Right hindlimb (tissue), 1 donor: ENCODE results near the gene YTHDF1.

ENCODE experiments used
- DNase-seq: peaks from one replicate; pipeline ENCODE4 v3.0.0-alpha.2; 2018

Gene YTHDF1

DNA sequence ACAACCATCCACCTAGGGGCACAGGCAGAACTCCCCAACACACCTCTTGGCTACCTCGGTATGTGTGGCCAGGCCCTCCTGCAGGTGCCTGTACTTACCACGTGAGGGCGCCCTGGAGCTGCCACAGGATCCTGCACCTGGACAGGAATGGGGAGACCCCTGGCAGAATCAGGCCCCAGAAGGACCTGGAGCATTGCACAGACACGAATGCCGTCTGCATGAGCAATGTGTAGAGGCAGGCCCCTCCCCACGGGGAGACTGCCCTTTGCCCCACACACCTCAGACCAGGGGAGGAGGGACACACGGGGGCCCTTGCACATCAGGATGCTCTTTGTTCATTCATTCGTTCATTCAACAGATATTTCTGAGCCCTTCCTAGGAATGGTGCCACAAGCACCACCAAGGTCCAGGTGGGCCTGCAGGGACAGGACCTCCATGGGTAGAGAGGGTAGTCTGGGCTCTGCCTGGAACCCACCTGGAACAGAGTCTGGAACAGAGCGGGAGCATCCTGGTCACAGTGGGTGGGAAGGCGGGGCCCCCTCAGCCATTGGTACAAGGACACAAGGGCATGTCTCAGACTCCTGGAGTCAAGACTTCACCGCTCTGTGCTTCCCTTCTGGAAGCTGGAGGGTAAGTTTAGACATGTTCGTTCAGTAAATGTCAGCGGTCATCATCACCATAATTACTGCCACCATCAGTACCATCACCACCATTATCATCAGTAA, 32.3 kb downstream of the YTHDF1 start:
- no peak for DNase-seq

GRCh38 chr20:63182946-63183415, 33.0 kb downstream of the YTHDF1 start:
- no peak for DNase-seq

DNA sequence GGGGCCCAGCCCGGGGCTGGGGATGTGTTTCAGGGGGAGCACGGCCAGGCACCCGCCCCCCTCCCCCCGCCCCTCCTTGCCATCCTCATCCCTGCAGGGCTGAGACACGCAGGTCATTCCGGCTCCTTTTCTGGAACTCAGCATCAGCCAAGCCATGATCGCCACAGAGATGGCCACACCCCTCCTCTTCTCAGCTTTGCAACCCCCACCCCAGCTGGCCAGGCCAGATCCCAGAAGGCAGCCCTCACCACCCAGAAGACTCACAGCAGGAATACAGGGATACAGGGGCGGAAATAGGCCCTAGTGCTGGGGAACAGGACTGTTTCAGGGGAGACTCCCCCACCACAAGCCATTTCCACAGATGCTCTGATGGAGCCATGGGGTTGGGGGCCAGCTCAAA, 33.5 kb downstream of the YTHDF1 start:
- DNase-seq = no peak

GRCh38 chr20:63181226-63181625, 34.7 kb downstream of the YTHDF1 start:
- DNase-seq = no peak

DNA sequence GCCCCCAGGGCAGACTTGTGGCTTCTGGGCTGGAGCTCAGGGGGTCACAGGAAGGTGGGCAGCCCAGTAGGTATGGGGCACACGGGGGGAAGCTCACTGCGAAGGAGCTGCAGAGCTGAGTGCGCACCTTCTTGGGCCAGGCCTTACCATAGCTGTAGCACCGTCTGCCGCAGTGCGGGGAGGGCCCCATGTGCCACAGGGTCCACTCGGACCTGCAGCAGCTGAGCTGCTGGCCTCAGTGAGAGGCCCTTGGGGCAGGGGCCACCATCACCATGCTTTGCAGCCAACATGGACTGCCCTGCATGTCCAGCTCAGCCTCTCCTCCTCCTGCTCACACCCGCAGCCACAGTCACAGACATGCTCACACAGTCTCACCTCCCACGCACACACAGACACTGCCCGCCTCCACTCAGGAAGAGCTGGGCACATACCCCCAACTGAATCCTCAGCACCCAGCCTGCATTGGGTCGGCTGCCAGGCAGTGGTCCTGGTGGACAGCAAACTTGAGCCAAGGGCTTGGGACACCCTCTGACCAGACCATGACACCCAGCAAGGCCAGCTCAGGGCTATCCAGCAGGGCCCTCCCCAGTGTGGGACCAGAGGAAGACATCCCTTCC, 35.3 kb downstream of the YTHDF1 start:
- no peak for DNase-seq

- DNase-seq = no peak
Observed at GRCh38 chr20:63179687-63180568, 36.0 kb downstream of the YTHDF1 start.

DNA sequence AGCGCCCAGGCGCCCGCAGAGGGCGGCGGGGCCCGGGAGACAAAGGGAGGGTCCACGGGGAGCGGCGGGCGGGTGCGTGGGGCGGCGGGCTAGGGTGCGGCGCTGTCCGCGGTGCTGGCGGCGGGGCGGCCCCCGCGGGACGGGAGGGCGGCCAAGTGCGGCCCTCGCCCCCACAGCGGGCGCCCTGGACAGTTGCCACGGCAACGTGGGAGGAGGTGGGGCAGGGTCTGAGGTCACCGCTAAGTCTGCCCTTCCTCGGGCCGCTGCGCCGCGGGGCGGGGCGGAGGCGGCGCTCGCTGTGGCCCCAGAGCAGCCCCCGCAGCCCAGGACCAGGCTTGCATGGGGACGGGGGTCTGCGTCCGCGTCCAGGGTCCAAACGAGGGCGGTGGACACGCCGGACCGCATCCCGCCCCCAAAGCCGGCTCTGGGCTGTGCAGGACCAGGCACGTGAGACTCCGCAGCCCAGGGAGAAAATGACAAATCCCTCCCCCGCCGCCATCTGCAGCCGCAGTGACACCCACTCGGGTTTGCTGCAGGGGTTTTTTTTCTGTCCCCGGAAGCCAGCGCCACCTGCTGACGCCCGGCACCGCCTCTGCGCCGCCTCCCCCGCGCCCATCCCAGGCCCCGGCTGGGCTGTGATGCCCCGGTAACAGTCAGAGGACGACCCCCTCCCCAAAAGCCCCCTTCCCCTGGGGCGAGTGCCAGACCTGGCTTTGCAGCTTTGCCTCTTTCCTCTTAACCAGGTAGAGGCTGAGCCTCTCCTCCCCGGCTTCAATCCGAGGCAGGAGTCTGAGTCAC, 36.8 kb downstream of the YTHDF1 start:
- DNase-seq = no peak

GRCh38 chr20:63178446-63178820, 37.5 kb downstream of the YTHDF1 start:
- DNase-seq = no peak

GRCh38 chr20:63177785-63178445, 38.0 kb downstream of the YTHDF1 start:
- no peak for DNase-seq

DNA sequence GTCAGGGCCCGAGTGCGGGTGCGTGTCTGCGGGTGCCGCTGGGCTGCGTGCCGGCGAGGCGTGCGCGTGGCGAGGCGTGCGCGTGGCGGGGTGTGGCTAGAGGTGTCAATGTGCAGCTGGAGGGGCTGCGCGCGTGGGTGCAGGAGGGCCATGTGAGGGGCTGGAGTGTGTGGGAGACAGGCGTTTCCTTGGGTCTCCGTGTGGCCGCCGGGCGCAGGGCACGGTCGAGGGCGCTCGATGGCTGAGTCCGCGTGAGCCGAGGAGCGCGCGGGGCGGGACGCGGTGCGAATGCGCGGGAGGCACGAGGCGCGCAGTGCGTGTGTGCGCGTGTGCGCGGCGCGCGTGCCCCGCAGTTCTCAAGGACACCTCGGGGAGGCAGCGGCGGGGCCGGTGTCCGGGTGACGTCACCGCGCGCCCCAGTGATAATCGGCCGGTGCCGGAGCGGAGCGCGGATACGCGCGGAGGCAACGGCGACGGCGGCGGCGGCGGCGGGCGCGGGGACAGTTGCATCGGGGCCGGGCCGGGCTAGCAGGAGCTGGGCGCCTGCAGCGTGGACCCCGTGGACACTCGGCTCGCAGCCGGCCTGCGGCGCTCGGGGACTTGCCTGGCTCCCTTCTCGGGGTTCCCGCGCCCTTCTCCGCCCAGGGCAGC, 38.7 kb downstream of the YTHDF1 start:
- DNase-seq = no peak

DNA sequence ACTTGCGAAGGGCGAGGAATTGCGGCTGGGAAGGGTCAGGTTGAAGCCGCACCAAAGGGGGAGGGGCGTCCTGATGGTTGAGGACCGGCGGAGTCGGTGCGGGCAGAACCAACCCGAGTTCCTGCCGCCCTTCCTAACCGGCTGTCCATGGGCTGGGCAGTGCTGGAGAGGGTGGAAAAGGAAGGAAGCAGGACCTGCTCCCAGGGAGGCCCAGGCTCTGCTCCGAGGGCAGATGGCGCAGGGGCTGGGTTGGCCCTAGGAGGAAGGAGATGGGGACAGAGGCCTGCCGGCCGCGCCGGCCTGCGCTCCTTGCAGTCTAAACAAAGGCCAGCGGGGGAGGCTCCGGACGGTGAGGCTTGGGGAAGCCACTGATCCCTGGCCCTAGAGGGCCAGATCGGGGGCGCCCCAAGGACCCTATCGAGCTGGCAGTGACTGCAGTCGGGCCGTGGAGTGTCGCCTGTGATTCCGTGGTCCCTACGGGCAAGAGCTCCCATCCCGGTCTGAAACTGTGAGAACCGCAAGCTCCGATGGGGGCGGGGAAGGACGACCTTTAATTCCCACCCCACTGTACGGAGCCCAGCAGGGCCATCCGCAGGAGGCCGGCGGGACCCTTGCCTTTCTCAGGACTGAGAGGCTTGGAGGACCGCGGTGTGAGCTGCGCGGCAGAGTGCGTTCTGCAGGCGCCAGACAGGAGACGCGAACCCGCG, 39.4 kb downstream of the YTHDF1 start:
- no peak for DNase-seq

- no peak for DNase-seq
Observed at GRCh38 chr20:63176034-63176426, 39.9 kb downstream of the YTHDF1 start.

GRCh38 chr20:63175038-63175895, 40.7 kb downstream of the YTHDF1 start:
- no peak for DNase-seq

DNA sequence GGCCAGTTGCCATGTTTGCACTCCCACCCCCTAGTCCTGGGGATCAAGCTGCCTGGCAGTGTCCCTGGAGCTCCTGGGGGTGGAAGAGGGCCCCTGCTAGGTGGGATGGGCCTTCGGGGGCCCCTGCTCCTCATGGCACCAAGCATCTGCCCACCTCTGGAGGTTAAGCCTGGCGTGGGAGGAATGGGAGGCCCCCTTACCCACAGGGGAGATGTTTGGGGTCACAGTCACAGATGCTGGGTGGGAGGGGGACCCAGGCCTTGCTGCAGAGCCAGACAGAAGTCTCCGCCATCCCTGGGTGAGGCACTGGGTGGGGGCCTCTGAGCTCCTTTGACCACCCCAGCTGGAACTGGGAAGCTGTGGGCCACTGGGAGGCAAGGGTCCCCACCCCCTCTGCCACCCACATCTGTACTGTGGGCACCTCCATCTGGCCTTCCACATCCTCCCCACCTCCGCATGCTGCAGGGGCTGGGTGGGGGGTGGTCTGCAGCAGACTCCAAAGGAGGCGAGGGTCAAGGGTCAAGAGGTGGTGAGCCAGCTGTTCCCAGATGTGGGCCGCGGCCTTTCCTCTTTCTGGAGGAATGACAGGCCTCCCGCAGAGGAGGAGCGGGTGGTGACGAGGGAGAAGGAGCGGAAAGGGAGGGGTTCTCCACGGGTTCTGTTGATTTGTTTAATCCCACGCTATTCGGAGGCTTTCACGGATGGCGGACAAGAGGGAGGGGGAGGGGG, 41.5 kb downstream of the YTHDF1 start:
- no peak for DNase-seq

GRCh38 chr20:63173552-63174191, 42.3 kb downstream of the YTHDF1 start:
- DNase-seq = no peak

DNA sequence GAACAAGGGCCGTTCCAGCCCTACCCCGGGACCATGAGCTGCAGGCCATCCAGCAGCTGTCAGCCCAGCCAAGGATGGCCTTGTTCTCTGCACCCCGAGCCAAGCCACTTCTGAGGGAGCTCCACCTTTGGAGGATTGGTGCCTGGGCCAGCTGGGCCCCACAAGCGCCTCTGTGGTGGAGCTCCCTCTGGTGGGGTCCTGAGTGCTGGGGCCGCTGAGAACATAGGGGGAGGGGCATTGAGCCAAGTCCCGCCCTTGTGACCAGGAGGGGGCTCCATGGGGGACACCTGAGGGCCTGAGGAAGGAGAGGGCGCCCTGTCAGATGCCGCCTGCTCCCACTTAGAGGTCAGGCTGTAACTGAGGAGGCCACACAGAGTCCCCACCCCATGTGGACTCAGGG, 43.2 kb downstream of the YTHDF1 start:
- DNase-seq = no peak

GRCh38 chr20:63171991-63172390, 43.9 kb downstream of the YTHDF1 start:
- DNase-seq = no peak

DNA sequence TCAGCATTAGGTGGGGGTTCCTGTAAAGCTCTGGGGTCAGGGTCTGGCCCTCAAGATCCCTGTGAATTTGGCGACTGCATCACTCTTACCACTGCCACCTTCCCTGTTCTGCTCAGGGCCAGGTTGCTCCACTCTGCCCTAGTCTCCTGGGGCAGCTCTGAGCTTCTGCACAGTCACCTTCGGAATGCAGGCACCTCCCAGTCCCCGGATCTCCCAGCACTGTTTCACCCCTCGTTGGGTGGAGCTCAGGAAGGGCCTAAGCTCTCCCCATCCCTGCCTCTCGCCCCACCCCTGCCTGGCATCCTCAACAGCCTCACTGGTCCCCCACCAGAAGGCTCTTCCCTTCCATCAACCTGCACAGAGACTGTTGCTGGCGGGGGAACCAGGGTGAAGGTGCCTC, 46.2 kb downstream of the YTHDF1 start:
- DNase-seq = no peak

GRCh38 chr20:63168861-63169260, 47.1 kb downstream of the YTHDF1 start:
- no peak for DNase-seq
